Chondrocyte (in vitro differentiated cells): ENCODE measurements around the gene DNAAF2. TPM values are rescaled to one million over a fixed set of nuclear protein-coding genes. Genes with fewer than 3 reads are reported as not detected.
A peak's percentile ranks its signal among the peaks of the same experiment; 100 is the strongest.

Source experiments
- DNase-seq: peaks from one replicate; pipeline ENCODE4 v3.0.0; 2021; ENCODE audit warnings: mixed read lengths, low spot score
- H3K27ac Mint-ChIP-seq: one replicate; pipeline ENCODE4 v1.8.0; 2021; ENCODE audit warnings: mild to moderate bottlenecking, moderate library complexity, mixed read lengths; ENCODE audit not compliant: unreplicated experiment
- H3K27me3 Mint-ChIP-seq: 2 replicates; pipeline ENCODE4 v1.8.0; 2021; ENCODE audit warnings: low read depth, mixed read lengths
- H3K36me3 Mint-ChIP-seq: 2 replicates; pipeline ENCODE4 v1.8.0; 2021; ENCODE audit warnings: low read depth, mixed read lengths
- H3K4me1 Mint-ChIP-seq: 2 replicates; pipeline ENCODE4 v1.8.0; 2021; ENCODE audit warnings: low read depth, mild to moderate bottlenecking, mixed read lengths
- H3K4me3 Mint-ChIP-seq: one replicate; pipeline ENCODE4 v1.8.0; 2021; ENCODE audit warnings: mild to moderate bottlenecking, moderate library complexity, mixed read lengths; ENCODE audit not compliant: unreplicated experiment
- H3K9me3 Mint-ChIP-seq: 2 replicates; pipeline ENCODE4 v1.8.0; 2021; ENCODE audit warnings: low read depth, mixed read lengths
- total RNA-seq: library from RNA; stranded (reverse); gene quantifications from 3 replicates; pipeline ENCODE4 v1.2.1, GENCODE V29; 2021
- TF ChIP-seq, protein P1 (sequence below): fragments of 200-600 bp; sonication (generic); IDR thresholded peaks from 2 replicates; pipeline ENCODE4 v1.5.0; 2021; ENCODE audit warnings: antibody characterized with exemption, mild to moderate bottlenecking, moderate library complexity

Gene DNAAF2
- total RNA-seq, 1 donor from 2014 or later, result 5.5 TPM

DNA sequence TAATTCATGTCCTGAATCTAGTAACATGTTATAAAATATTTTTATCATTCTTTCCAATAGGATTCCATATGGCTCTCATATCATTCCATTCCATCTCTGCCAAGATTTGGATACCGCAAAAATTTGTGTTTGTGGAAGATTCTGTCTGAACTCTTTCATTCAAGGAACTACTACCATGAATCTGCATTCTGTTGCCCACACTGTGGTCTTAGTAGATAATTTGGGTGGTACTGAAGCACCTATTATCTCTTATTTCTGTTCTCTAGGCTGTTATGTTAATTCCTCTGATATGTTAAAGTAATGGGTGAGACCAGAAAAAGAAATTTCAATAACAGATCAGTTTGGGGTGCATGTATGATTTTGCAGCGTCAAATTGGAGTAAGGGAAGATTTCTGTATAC lies 20.8 kb downstream of the DNAAF2 start:
- H3K4me3 Mint-ChIP-seq, result no peak overlapping the region
- H3K27ac Mint-ChIP-seq, result no peak overlapping the region

DNA sequence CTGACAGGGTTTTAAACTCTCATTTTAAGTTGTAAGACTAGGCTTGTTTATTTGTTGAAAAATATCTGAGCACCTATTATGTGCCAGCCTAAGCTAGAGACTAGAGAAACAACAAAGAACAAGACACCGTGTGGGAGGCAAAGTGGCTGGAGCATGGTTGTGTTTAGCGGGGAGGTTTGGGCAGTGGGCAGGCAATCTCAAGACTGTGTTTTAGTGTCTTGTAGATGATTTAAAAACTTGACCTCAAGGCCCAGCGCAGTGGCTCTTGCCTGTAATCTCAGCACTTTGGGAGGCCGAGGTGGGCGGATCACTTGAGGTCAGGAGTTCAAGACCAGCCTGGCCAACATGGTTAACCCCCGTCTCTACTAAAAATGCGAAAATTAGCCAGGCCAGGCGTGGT lies 22.4 kb downstream of the DNAAF2 start:
- DNase-seq, result no peak
- no peaks in the 10 kb centered on the region for H3K9me3 Mint-ChIP-seq
- H3K4me3 Mint-ChIP-seq, result no peak overlapping the region
- H3K27me3 Mint-ChIP-seq, result no peaks in the 10 kb centered on the region
- no peak overlapping the region for H3K27ac Mint-ChIP-seq
- H3K36me3 Mint-ChIP-seq, result peaks cover 7% of the 10 kb centered on the region
- peaks cover 13% of the 10 kb centered on the region for H3K4me1 Mint-ChIP-seq
- TF ChIP-seq, protein P1, sequence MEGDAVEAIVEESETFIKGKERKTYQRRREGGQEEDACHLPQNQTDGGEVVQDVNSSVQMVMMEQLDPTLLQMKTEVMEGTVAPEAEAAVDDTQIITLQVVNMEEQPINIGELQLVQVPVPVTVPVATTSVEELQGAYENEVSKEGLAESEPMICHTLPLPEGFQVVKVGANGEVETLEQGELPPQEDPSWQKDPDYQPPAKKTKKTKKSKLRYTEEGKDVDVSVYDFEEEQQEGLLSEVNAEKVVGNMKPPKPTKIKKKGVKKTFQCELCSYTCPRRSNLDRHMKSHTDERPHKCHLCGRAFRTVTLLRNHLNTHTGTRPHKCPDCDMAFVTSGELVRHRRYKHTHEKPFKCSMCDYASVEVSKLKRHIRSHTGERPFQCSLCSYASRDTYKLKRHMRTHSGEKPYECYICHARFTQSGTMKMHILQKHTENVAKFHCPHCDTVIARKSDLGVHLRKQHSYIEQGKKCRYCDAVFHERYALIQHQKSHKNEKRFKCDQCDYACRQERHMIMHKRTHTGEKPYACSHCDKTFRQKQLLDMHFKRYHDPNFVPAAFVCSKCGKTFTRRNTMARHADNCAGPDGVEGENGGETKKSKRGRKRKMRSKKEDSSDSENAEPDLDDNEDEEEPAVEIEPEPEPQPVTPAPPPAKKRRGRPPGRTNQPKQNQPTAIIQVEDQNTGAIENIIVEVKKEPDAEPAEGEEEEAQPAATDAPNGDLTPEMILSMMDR, result no peak

More for the DNA sequence above, 20.8 kb downstream of the DNAAF2 start:
- DNase-seq, result no peak
- Mint-ChIP-seq H3K36me3 (peaks cover 14% of the 10 kb centered on the region), H3K9me3 (no peaks in the 10 kb centered on the region), H3K4me1 (peaks cover 27% of the 10 kb centered on the region), H3K27me3 (no peaks in the 10 kb centered on the region)
- TF ChIP-seq, protein P1, result no peak

DNA sequence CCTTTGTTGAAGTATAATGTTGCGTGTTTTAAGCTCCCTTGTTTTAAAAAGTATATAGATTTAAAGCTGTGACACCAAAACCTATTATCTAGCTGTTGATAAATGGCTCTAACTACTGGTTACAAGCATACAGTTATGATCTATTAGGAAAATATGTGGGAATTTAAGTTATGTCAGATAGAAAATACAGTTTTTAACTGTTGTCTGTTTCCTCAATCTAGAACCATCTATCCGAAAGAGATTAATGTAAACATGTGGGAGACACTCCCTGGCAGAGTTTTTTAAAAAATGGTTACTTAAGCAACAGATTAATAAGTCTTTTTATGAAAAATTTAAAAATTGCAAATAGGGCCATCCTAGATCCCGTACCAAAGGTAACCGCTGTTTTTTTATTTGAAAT lies 22.8 kb downstream of the DNAAF2 start:
- TF ChIP-seq, protein P1, result no peak
- no peak for DNase-seq
- Mint-ChIP-seq H3K27ac (peak overlapping the region; percentile 9), H3K9me3 (no peaks in the 10 kb centered on the region), H3K36me3 (peaks cover 5% of the 10 kb centered on the region), H3K27me3 (no peaks in the 10 kb centered on the region), H3K4me3 (no peak overlapping the region), H3K4me1 (peaks cover 9% of the 10 kb centered on the region)

DNA sequence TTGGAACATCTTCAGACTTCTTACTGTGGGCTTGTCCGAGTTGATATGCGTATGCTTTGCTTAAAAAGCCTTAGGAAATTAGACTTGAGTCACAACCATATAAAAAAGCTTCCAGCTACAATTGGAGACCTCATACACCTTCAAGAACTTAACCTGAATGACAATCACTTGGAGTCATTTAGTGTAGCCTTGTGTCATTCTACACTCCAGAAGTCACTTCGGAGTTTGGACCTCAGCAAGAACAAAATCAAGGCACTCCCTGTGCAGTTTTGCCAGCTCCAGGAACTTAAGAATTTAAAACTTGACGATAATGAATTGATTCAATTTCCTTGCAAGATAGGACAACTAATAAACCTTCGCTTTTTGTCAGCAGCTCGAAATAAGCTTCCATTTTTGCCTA lies 27.5 kb downstream of the DNAAF2 start:
- H3K27me3 Mint-ChIP-seq, result no peaks in the 10 kb centered on the region

DNA sequence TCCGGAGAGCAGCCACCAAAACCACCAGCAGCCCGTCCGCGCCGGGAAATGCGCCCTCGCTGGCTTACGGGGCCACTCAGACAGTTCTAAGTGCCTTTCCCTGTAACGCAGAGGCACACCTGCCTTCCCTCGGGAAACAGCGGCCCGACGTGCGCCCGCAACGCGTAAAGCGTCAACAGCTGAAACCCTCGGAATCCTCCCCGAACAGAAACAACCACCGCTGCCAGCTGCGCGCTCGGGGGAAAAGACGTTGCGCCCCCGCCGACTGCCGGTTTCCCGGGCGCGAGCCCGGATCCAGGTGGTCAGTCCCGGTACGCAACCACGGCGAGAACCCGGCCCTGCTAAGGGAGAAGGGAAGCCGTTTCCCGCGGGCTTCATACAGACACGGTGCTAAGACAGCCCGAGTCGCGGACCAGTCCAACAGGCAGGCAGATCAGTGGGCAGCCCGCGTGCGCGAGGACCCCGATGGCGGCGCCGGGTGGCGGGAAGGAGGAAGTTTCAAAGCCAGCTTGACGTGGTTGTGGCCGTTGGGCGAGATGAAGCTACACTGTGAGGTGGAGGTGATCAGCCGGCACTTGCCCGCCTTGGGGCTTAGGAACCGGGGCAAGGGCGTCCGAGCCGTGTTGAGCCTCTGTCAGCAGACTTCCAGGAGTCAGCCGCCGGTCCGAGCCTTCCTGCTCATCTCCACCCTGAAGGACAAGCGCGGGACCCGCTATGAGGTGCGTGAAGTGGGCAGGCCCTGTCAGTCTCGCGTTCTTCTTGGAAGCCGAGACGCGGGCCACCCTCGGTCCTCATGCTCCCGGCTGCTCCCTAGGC lies 36.4 kb downstream of the DNAAF2 start, which contains the start of gene LRR1:
TSS of gene LRR1 (plus strand) at position 456 of the 816 bp plus-strand sequence. CDS start at position 537, 81 bp downstream.
- Mint-ChIP-seq H3K4me1 (peaks cover 26% of the 10 kb centered on the region), H3K9me3 (no peaks in the 10 kb centered on the region), H3K36me3 (no peaks in the 10 kb centered on the region), H3K4me3 (peak within 1 kb of the TSS; percentile 98), H3K27ac (peak within 1 kb of the TSS; percentile 97), H3K27me3 (no peaks in the 10 kb centered on the region)
- TF ChIP-seq, protein P1, result peak; percentile 10
- peak; percentile 94 for DNase-seq

More for the DNA sequence above, 27.5 kb downstream of the DNAAF2 start:
- no peak for DNase-seq
- H3K27ac Mint-ChIP-seq, result no peak overlapping the region
- no peak overlapping the region for H3K4me3 Mint-ChIP-seq
- H3K4me1 Mint-ChIP-seq, result peaks cover 8% of the 10 kb centered on the region
- H3K9me3 Mint-ChIP-seq, result no peaks in the 10 kb centered on the region
- H3K36me3 Mint-ChIP-seq, result peaks cover 4% of the 10 kb centered on the region
- TF ChIP-seq, protein P1, result no peak
